Common myeloid progenitor, CD34-positive (primary cell): ENCODE results near the gene EIF3K.
"Not testable (repeated sequence)": the region's sequence is repeated elsewhere in the genome, so short reads cannot be mapped to it uniquely, and the experiment has no call there.

Experiments used
- CTCF ChIA-PET: fragments of 350-600 bp; sonication (Branson Sonifier 250); formaldehyde crosslinking; loops from one replicate; lab custom pipeline; 2021; ENCODE audit warnings: antibody characterized with exemption; lab: Charles Lee
- POLR2A ChIA-PET: fragments of 350-600 bp; sonication (Branson Sonifier 250); formaldehyde crosslinking; loops from one replicate; lab custom pipeline; 2021; ENCODE audit warnings: antibody characterized with exemption; lab: Charles Lee
- DNase-seq, 3 donors: peaks; one replicate each; pipeline versions ENCODE4 v3.0.0 to v3.0.0-alpha.2; 2013
- H3K27ac ChIP-seq, 2 experiments: 1 replicate in 1 of 2; 2 replicates in 1 of 2; pipeline ENCODE4 v1.7.0; 2013; ENCODE audit warnings: inconsistent platforms in 2 of 2, low read length in 2 of 2, mild to moderate bottlenecking in 2 of 2, low read depth in 1 of 2, moderate library complexity in 1 of 2; ENCODE audit not compliant: severe bottlenecking in 2 of 2, insufficient read depth in 1 of 2, poor library complexity in 1 of 2
- H3K27me3 ChIP-seq, 5 experiments: replicated peaks in 2 of 5; 1 replicate in 3 of 5; 2 replicates in 2 of 5; pipeline versions ENCODE4 v1.6.1 to v1.7.0; 2013; ENCODE audit warnings: low read length in 4 of 5, mild to moderate bottlenecking in 2 of 5, moderate library complexity in 2 of 5, inconsistent platforms in 1 of 5; ENCODE audit not compliant: insufficient read depth in 5 of 5, control insufficient read depth in 4 of 5
- H3K36me3 ChIP-seq, 4 experiments: 1 replicate in 2 of 4; 2 replicates in 2 of 4; pipeline versions ENCODE4 v1.6.1 to v1.7.0; 2013; ENCODE audit warnings: low read length in 3 of 4, control low read depth in 1 of 4, mild to moderate bottlenecking in 1 of 4; ENCODE audit not compliant: control insufficient read depth in 4 of 4, insufficient read depth in 4 of 4
- H3K4me1 ChIP-seq, 4 experiments: 1 replicate in 3 of 4; 2 replicates in 1 of 4; pipeline versions ENCODE4 v1.6.1 to v1.7.1; 2013; ENCODE audit warnings: low read length in 3 of 4, mild to moderate bottlenecking in 3 of 4, control low read depth in 1 of 4, inconsistent platforms in 1 of 4, moderate library complexity in 1 of 4; ENCODE audit not compliant: control insufficient read depth in 4 of 4, insufficient read depth in 4 of 4; ENCODE audit errors: control extremely low read depth in 1 of 4
- H3K4me3 ChIP-seq, 7 experiments: 1 replicate in 4 of 7; 2 replicates in 3 of 7; pipeline versions ENCODE4 v1.5.1 to v1.7.0; 2013; ENCODE audit warnings: mild to moderate bottlenecking in 7 of 7, low read length in 6 of 7, moderate library complexity in 6 of 7, inconsistent platforms in 2 of 7, low read depth in 2 of 7, control low read depth in 1 of 7; ENCODE audit not compliant: insufficient read depth in 4 of 7, control insufficient read depth in 1 of 7; ENCODE audit errors: extremely low read depth in 1 of 7
- H3K9me3 ChIP-seq, 5 experiments: 1 replicate in 4 of 5; 2 replicates in 1 of 5; pipeline versions ENCODE4 v1.6.1 to v1.7.1; 2013; ENCODE audit warnings: low read length in 4 of 5, mild to moderate bottlenecking in 2 of 5, inconsistent platforms in 1 of 5, low read depth in 1 of 5, moderate library complexity in 1 of 5; ENCODE audit not compliant: control insufficient read depth in 4 of 5, insufficient read depth in 2 of 5; ENCODE audit errors: control extremely low read depth in 1 of 5
- WGBS: methylation state at CpG from one replicate; pipeline ENCODE4 v1.1.5; 2013; ENCODE audit not compliant: insufficient coverage; 5-methylcytosine and 5-hydroxymethylcytosine counted together

The EIF3K gene

DNA sequence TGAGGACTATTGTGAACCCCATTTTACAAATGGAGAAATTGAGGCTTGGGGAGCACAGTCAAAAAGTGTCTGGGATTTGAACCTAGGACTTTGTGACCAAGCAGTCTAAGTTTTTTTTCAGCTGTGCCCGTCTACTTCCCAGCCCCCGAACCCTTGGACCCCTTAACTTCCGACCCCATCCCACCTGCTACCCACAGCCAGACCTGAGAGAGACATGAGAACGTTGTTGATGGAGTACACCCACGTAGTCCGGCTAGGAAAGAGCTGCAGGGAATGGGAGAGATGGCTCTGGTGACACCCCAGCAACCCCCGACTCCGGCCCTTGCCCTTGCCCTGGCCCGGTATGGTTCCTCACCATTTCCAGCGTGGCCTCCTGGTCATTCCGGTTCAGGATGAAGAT is 19.3 kb upstream of the EIF3K start:
- DNase-seq, result no peak
- ChIA-PET POLR2A (no interaction called here), CTCF (interaction anchor here (1.0 kb wide), 1 partner anchor 14 kb away, joined by 3 read pairs; no protein-coding TSS in a partner anchor)
- no peaks in the 10 kb centered on the region for H3K4me1 ChIP-seq
- peaks cover 0 to 34% (median 11%) of the 10 kb centered on the region in 4 experiments for H3K36me3 ChIP-seq
- H3K27ac ChIP-seq, result no peak overlapping the region
- H3K27me3 ChIP-seq, result no peaks in the 10 kb centered on the region
- WGBS, result 97% methylated on average over 11 of the region's 11 CpGs
- H3K4me3 ChIP-seq, result no peak overlapping the region
- no peaks in the 10 kb centered on the region for H3K9me3 ChIP-seq

DNA sequence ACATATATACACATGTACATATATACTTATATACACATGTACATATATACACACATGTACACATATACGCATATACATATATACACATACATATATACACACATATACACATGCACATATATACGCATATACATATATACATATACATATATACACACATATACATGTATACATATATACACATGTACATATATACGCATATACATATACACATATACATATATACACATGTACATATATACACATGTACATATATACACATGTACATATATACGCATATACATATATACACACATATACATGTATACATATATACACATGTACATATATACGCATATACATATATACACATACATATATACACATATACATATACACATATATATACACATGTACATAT is 16.1 kb upstream of the EIF3K start:
- H3K4me3 ChIP-seq, POLR2A ChIA-PET, H3K4me1 ChIP-seq, H3K27me3 ChIP-seq, DNase-seq, H3K27ac ChIP-seq, H3K9me3 ChIP-seq, CTCF ChIA-PET: not testable (repeated sequence)
- peaks cover 0 to 28% (median 11%) of the 10 kb centered on the region in 4 experiments for H3K36me3 ChIP-seq
- no CpG with 5 or more reads among the region's 5 CpGs for WGBS

DNA sequence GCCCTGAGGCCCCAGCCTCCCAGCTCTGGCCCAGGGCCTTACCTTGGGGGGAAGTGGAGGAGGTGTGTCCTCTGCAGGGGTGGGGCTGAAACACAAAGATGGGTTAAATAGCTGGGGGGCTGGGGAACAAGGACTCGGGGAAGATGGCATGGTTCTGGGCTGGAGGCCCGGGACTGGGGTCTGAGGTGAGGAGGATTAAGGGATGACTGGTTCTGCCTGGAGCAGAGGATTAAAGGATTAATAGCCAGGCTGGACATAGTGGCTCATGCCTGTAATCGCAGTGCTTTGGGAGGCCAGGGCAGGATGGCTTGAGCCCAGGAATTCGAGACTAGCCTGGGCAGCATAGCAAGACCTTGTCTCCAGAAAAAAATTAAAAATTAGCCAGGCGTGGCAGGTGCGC is 12.9 kb upstream of the EIF3K start:
- Histone ChIP-seq H3K4me1 (no peaks in the 10 kb centered on the region), H3K4me3 (no peak overlapping the region), H3K27ac (no peak overlapping the region), H3K9me3 (no peaks in the 10 kb centered on the region), H3K27me3 (no peaks in the 10 kb centered on the region), H3K36me3 (peaks cover under 1 to 48% (median 23%) of the 10 kb centered on the region in 4 experiments)
- ChIA-PET CTCF (no interaction called here), POLR2A (interaction anchor here (0.6 kb wide), 1 partner anchor 30 kb away, joined by 5 read pairs; no protein-coding TSS in a partner anchor)
- DNase-seq, result no peak
- 98% methylated on average over 6 of the region's 6 CpGs for WGBS

DNA sequence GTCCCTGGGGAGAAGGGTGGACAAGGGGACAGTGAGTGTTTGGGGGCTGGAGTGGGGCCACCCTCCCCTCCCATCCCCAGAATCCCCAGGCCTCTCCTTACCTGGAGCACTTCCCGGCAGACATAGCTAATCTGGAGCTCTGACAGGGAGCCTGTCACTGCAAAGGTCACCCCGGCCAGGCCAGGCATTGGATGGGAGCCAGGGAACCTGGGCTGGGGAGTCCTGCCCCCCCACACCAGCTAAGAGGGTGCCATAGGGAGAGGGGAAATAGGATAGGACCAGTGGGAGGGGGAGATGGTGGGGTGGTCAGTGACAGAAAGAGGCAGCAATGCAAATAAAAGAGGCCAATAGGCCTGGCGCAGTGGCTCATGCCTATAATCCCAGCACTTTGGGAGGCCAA is 4.7 kb upstream of the EIF3K start:
- WGBS, result no CpG with 5 or more reads among the region's 3 CpGs
- H3K36me3 ChIP-seq, result peaks cover 3 to 37% (median 22%) of the 10 kb centered on the region in 4 experiments

DNA sequence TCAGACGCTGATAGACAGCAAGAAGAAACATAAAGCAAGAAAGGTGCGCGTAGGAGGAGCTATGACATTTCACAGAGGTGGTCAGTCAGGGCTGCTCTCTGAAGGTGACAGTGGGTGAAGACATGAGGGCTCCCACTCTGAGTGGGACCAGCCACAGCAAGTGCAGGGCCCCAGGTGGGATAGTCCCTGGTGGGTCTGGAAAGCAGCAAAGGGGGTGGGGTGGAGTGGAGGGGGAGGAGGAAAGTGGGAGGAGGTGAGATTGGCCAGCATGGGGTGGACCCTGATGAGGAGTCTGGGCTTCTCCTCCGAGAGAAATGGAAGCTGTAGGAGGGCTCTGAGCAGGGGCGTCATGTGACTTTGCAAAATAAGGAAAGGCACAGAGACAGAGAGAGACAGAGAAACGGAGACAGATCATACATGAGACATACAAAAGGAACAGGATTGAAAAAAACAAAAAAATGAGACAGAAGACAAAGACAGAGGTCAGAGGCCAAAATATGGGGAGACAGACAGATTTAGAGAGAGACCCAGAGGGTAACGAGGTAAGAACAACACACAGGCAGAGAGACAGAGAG is 3.9 kb upstream of the EIF3K start:
- ChIA-PET CTCF (no interaction called here), POLR2A (no interaction called here)
- no peak overlapping the region for H3K4me3 ChIP-seq
- DNase-seq, result no peak
- WGBS, result 97% methylated on average over 7 of the region's 7 CpGs
- H3K9me3 ChIP-seq, result no peaks in the 10 kb centered on the region
- peaks cover 3 to 30% (median 16%) of the 10 kb centered on the region in 4 experiments for H3K36me3 ChIP-seq
- H3K27ac ChIP-seq, result no peak overlapping the region
- H3K4me1 ChIP-seq, result peaks cover 2 to 34% (median 23%) of the 10 kb centered on the region in 4 experiments
- no peaks in the 10 kb centered on the region for H3K27me3 ChIP-seq

More for the DNA sequence above, 4.7 kb upstream of the EIF3K start:
- ChIA-PET CTCF (interaction anchor here (0.7 to 1.1 kb wide), 3 partner anchors 9 to 14 kb away, joined by 3 read pairs; no protein-coding TSS in a partner anchor), POLR2A (no interaction called here)
- Histone ChIP-seq H3K27ac (no peak overlapping the region), H3K4me1 (peaks cover 0 to 26% (median 16%) of the 10 kb centered on the region in 4 experiments), H3K9me3 (no peaks in the 10 kb centered on the region), H3K27me3 (no peaks in the 10 kb centered on the region), H3K4me3 (no peak overlapping the region)
- DNase-seq, result no peak

DNA sequence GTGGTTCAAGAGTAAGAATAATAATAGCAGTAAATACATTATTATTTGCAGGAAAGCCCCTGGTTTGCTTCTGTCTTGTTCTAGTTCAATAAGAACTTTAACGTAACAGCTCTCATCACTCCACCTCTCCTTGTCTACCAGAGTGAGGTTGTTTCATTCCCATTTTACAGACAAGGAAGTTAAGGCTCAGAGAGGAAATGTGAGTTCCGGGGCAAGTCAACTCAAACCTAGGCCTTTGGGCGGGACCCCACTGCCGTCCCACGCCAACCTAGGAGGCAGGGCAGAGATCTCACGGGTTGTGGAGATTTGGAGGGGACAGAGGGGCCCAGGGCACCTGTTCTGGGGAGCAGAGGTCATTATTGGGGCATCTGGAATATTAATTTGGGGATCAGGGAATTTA is 2.7 kb upstream of the EIF3K start:
- CTCF ChIA-PET, result interaction anchor here (6.6 kb wide), 1 partner anchor 19 kb away, joined by 31 read pairs; no protein-coding TSS in a partner anchor

DNA sequence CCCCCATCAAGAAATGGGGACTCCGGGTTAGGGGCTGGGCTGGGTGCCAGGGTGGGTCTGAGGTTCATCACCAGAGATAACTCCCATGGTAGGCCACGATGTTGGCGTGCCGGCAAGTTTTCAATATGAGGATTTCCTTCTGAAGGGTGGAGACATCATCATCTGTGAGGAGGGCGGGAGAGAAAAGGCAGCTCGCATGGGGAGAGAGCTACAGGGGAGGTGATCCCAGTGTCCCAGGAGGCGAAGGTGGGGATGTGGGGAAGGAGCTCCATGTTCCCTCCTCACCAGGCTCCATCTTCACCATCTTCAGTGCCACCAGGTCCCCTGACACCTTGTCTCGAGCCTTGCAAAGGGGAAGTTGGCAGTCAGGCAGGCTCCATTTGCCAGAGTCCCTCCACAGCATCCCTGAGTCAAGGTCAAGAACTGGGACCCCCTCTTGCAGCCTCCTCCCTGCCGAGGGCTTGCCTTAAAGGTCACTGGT is 1.7 kb upstream of the EIF3K start:
- POLR2A ChIA-PET, result no interaction called here
- Histone ChIP-seq H3K27ac (peak overlapping the region in 1 of 2 experiments; percentile 40), H3K4me3 (peak overlapping the region; percentile 28 to 98 (median 96)), H3K9me3 (no peaks in the 10 kb centered on the region), H3K27me3 (no peaks in the 10 kb centered on the region), H3K4me1 (peaks cover 2 to 36% (median 25%) of the 10 kb centered on the region in 4 experiments), H3K36me3 (peaks cover 2 to 38% (median 26%) of the 10 kb centered on the region in 4 experiments)
- peak in 2 of 3 donors; percentile 48 to 58 for DNase-seq
- CTCF ChIA-PET, result interaction anchor here (1.2 to 6.6 kb wide), 3 partner anchors 12 to 74 kb away, joined by 3 to 31 read pairs (median 6); no protein-coding TSS in a partner anchor
- WGBS, result 0% methylated on average over 5 of the region's 9 CpGs

More for the DNA sequence above, 2.7 kb upstream of the EIF3K start:
- Histone ChIP-seq H3K36me3 (peaks cover 1 to 32% (median 17%) of the 10 kb centered on the region in 4 experiments), H3K4me3 (no peak overlapping the region), H3K27ac (no peak overlapping the region), H3K9me3 (no peaks in the 10 kb centered on the region), H3K4me1 (peaks cover 2 to 36% (median 25%) of the 10 kb centered on the region in 4 experiments), H3K27me3 (no peaks in the 10 kb centered on the region)
- POLR2A ChIA-PET, result no interaction called here
- DNase-seq, result no peak
- WGBS, result 98% methylated on average over 5 of the region's 6 CpGs
